NCI-H82 treated with DMSO at 0.1 percent for 48 hours (cell line): ENCODE results near the gene ZNF3.

Experiments
- DNase-seq: peaks from one replicate; lab custom pipeline; 2025; ENCODE audit not compliant: unreplicated experiment; lab: John Stamatoyannopoulos, UW

The ZNF3 gene

DNA sequence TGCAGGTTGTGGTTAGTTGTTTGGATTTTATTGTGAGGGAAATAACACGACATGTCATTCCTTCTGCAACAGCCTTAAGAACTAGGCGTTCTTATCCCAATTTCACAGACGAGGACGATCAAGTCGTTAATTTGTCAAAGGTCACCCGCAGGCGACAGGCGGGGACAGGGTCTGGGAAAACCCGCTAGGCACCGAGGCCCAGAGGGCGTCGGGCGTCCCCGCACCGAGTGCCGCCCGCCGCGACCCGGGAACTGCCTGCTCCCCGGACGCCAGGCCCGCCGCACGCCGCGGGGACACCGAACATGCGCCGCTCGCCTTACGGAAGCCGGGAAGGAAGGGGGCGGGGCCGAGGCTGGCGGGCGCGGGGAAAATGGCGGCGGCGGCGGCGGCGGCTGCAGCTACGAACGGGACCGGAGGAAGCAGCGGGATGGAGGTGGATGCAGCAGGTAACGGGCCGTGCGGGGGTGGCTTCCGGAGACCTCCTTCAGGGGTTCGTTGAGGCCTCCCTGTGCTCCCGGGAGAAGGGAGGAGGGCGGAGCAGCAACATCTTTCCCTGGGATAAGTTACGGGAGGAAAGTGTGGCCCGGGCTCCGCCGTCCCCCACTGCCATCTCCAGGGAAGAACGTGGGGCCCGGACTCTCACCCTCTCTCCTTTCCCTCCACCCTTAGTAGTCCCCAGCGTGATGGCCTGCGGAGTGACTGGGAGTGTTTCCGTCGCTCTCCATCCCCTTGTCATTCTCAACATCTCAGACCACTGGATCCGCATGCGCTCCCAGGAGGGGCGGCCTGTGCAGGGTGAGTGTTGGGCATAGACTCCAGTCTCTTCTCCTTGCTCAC is 7.3 kb upstream of the ZNF3 start, which contains the start of gene COPS6:
TSS of gene COPS6 (plus strand) at position 349 of the 837 bp plus-strand sequence. CDS start at position 371, 22 bp downstream.
- peak; percentile 12 for DNase-seq

DNA sequence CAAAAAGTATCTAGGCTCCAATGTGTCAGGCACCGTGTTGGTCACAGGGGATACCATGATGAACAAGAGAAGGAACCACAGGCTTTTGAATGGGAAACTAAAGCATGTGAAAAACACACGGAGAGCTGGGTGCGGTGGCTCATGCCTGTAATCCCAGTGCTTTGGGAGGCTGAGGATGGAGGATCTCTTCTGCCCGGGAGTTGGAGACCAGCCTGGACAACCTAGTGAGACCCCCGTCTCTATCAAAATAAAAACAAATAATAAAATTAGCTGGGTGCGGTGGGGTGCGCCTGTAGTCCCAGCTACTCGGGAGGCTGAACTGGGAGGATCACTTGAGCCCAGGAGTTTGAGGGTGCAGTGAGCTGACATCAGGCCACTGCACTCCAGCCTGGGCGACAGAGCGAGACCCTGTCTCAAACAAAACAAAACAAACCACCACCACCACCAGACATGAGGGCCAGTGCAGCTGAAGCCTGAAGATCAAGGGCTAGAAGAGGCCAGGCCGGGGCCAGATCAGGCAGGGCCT is 6.6 kb upstream of the ZNF3 start:
- DNase-seq = no peak

GRCh38 chr7:100087055-100087750 is 5.7 kb upstream of the ZNF3 start:
- DNase-seq = peak; percentile 75

DNA sequence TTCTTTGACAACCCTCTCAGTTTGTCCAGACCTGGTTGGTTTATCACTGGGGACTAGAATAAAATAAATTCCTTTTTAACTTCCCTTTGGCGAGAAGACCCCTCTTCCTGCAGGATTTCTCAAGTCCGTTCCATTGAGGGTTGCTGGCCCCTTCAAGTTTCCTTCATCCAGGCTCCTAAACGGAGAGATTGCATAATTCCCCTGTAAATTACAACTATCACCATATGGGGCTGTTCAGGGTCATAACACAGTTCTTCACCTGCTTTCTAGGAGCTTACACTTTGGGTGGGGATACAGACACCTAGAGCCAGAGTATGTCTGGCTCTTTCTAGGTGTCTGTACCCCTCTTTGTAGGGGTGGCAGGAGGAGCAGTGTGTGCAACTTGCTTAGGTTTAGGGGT is 4.0 kb upstream of the ZNF3 start:
- no peak for DNase-seq

DNA sequence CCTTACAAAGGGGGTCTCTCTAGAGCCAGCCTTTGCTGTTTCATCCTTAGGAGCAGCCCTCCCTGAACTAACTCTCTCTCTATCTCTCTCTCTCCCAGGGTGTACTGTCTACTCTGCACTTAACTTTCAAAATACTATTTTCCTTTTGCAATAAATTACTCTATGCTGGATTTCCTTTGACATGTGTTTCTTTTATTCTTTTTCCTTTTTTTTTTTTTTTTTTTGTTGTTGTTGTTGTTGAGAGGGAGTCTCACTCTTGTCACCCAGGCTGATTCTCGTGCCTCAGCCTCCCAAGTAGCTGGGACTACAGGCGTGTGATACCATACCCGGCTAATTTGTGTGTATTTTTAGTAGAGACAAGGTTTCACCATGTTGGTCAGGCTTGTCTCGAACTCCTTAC is 1.5 kb upstream of the ZNF3 start:
- no peak for DNase-seq

GRCh38 chr7:100080907-100081534 is 502 bp downstream of the ZNF3 start:
- DNase-seq = no peak

DNA sequence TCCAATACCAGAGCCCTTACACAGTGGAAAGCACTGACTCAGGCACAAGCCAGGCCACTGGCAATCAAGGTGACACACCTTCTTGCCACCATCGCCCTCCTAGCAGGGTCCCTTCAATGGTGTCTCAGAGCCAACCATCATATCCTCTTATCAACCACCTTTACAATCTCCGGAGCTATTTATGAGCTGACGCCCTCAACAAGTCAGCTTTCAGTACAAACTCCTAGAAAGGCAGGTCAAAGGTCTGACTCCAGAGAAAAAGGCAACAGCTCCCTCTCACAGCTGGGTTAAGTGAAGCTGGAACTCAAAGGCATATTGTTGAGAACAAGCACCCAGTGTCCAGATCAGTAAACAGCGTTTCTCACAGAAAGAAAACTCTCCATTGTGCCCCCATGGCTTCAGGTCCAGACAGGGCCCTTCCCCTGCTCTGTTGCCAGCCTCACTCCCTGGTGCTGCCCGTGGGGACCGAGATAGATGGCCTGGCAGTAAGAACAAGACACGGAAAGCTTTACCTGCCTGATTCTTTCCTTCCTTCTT is 2.4 kb downstream of the ZNF3 start:
- DNase-seq = no peak

GRCh38 chr7:100077205-100077604 is 4.3 kb downstream of the ZNF3 start:
- DNase-seq = no peak

- DNase-seq = no peak
Measured at GRCh38 chr7:100075418-100075817, 6.1 kb downstream of the ZNF3 start.

GRCh38 chr7:100074841-100075240 is 6.7 kb downstream of the ZNF3 start:
- DNase-seq = no peak

- DNase-seq = no peak
Measured at GRCh38 chr7:100072462-100072861, 9.1 kb downstream of the ZNF3 start.

GRCh38 chr7:100071018-100071723 is 10.4 kb downstream of the ZNF3 start:
- DNase-seq = no peak

DNA sequence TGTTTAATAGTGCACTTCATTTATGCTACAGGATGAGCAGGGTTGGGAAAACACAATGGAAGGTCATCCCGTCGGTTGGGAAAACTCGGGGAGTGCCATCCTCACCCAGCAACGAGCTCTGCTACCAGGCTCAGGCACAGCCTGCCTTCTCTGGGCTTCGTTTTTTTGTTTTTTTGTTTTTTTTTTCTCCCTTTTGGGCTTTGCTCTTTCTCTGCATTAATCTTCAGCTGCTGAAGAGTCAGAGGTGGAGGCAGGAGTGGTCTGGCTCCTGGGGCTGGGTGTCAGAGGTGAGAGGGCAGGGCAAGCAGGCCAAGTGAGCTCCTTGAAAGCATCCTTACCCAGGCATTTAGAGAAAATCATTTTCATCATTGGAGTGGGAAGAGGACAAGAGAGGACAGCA is 11.5 kb downstream of the ZNF3 start:
- no peak for DNase-seq

- DNase-seq = no peak
Measured at GRCh38 chr7:100066953-100067352, 14.6 kb downstream of the ZNF3 start.

- DNase-seq = no peak
Measured at GRCh38 chr7:100065452-100066186, 15.9 kb downstream of the ZNF3 start.

- no peak for DNase-seq
Measured at GRCh38 chr7:100064162-100064561, 17.4 kb downstream of the ZNF3 start.

GRCh38 chr7:100063376-100063775 is 18.1 kb downstream of the ZNF3 start:
- no peak for DNase-seq

DNA sequence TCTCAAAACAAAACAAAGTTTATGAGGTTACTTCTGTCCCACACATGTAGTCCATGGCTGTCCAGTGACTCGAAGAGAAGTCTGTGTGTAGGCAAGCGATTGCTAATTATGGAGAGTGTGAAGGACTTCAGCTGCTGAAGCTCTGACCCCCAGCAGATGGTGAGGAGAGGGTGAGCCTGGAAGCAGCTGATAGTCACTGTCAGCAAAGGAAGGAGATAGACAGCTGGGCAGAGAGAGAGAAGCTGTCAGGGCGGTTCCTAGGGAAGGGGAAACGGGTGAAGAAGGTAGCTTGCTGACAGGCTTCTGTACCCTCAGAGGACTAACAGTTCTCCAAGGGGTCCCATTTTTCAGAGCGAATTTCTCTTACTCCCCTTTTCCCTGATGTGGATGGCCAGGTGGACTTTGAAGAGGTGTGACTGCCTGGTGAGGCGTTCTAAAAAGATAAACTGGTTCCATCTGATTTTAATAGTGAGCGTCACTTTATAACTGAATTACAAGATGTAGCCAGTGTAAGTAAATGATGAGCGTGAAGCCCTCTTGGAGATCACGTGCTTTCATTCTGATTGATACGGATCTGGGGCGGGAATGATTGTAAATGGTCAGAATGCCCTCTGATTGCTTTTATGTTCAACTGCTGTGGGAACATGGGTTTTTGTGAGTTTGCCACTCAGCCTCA is 19.9 kb downstream of the ZNF3 start:
- no peak for DNase-seq

DNA sequence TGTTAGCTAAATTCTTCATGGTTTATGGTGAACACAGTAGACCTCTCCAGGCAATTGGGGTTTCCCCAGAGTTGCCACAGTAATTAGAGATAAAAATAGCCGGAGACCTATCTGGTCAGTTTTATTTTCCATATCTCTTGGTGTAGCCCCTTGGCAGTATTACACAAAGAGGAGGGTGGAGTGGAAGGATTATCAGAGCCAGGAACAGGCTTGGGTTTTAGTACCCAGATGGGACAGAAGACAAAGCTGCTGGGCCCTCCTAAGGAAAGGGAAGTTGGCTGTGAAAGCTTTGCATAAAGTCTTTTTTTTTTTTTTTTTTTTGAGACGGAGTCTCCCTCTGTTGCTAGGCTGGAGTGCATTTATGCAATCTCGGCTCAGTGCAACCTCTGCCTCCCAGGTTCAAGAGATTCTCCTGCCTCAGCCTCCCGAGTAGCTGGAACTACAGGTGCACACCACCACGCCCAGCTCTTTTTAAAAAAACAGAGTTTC is 22.2 kb downstream of the ZNF3 start:
- DNase-seq = no peak
